Activated CD8-positive, alpha-beta memory T cell treated with anti-CD3 and anti-CD28 coated beads, Interleukin-2, amount 50 U/mL, for 4 hours (primary cell): ENCODE measurements around the gene ACACB.

Source experiments
- DNase-seq: peaks from one replicate; pipeline ENCODE4 v3.0.0-alpha.2; 2020

Gene ACACB

GRCh38 chr12:109286652-109287051 is 170.3 kb downstream of the ACACB start:
- DNase-seq, result no peak

- DNase-seq, result no peak
Observed at GRCh38 chr12:109287181-109287580, 170.8 kb downstream of the ACACB start.

DNA sequence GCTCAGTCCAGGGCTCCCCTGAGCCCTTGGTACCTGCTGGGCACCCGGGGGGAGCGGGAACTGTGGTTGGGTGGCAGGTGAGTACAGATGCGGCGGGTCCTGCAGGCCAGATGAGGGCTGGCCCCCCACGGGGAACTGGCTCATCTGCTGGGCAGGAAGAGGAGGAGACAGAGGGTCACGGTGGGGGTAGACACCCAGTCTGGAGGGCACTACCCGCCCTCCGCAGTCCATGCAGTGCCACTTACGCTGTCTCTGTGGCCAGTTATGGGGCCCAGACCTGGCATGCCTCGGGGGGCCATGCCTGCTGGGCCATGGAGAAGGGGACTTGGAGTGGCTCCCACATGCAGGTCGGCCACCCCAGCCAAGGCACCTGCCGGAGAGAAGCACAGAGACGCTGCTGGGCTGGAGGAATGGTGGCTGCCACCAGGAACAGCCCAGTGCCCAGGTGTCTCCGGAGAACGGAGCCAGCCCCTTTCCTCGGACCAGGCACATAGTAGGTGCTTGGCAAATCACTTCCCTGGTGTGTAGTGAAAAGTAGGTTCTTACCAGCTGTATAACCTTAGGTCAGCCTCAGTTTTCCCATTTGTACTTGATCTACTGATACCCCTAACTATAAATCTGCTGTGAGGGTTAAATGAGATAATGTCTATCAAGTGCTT is 171.6 kb downstream of the ACACB start:
- DNase-seq, result no peak

DNA sequence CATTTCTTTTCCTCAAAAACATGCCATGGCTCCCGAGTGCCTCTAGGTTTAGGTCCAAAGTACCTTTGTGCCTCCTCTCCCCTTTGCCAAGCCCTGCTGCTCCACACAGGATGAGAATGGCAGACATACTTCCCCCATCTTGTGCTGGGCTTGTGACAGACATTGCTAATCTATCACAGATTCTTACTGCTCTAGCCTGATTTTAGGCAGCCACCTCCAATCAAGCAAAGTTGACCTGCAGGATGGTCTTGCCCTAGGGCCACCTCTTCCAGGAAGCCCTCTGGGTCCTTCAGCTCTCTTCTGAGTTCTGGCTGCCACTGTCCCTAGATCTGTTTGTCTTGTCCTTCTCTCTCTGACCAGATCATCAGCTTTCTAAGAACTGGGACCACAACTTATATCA is 172.2 kb downstream of the ACACB start:
- DNase-seq, result no peak

DNA sequence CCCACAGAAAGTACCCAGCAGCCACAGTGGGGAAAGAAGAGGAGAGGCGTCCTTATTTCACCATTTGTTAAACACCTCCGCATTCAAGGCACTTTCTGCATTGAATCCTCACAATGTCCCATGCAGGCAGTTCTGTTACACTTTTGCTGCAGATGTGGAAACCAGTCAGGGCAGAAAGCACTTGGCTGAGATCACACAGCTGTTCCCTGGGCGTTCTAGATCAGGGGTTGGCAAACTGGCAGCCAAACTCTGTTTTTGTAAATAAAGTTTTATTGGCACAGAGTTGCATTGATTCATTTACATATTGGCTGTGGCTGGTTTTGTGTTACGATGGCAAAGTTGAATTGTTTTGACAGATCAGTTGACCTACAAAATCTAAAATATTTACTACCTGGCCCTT is 172.6 kb downstream of the ACACB start:
- DNase-seq, result no peak

DNA sequence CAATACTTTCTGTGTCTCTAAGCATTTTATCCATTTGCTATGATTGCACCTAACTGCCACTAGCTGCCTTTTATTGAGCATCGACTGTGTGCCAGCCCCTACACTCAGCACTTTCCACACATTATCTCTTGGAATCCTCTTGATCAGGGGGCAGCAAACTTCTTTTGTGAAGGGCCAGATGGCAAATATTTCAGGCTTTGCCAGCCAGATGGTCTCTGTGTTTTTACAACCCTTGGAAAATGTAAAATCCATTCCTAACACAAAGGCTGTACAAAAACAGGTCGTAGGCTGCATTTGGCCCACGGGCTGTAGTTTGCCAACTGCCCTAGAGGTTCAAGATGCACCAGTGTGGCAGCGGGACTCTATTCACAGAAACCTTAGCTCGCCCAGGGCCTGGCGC is 173.2 kb downstream of the ACACB start:
- no peak for DNase-seq

- DNase-seq, result no peak
Observed at GRCh38 chr12:109290061-109290460, 173.7 kb downstream of the ACACB start.

DNA sequence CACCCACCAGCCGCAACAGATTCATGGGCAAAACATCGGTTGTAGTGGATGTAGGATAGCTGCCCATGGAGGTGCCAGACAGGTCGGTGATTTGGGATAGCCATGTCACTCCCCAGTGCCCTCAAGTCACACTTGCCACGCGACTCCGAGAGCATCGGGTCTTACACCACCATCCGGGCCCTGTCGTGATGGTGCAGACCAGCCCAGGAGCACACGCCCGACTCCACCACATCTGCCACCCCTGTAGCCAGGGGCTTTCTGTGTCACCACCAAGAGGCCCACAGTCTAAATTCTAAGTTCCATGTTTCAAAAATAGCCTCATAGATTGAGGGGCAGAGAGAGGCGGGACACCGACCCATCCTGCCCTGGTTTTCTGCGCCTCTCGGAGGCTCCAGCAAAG is 174.7 kb downstream of the ACACB start:
- DNase-seq, result no peak

- no peak for DNase-seq
Observed at GRCh38 chr12:109291521-109292341, 175.3 kb downstream of the ACACB start.

- DNase-seq, result no peak
Observed at GRCh38 chr12:109292342-109292711, 175.9 kb downstream of the ACACB start.

DNA sequence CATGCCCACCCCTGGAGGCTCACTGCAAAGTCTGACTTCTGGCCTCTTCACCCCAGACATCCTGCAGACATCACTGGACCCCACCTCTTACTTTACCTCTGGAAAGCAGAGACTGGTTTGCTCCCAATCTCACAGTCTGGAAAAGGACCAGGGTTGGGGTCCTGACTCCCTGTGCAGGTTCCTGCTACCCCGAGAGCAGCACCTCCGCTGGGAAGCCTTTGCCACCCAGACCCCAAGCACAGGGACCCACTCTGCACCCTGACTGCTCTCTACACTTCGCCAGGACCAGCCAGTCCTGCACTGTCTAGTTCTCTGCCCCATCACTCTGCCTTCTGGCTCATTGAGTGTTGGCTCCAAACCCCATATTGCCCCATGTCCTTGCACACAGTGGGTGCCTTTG is 176.7 kb downstream of the ACACB start:
- DNase-seq, result no peak

GRCh38 chr12:109294286-109294796 is 178.0 kb downstream of the ACACB start:
- DNase-seq, result no peak

DNA sequence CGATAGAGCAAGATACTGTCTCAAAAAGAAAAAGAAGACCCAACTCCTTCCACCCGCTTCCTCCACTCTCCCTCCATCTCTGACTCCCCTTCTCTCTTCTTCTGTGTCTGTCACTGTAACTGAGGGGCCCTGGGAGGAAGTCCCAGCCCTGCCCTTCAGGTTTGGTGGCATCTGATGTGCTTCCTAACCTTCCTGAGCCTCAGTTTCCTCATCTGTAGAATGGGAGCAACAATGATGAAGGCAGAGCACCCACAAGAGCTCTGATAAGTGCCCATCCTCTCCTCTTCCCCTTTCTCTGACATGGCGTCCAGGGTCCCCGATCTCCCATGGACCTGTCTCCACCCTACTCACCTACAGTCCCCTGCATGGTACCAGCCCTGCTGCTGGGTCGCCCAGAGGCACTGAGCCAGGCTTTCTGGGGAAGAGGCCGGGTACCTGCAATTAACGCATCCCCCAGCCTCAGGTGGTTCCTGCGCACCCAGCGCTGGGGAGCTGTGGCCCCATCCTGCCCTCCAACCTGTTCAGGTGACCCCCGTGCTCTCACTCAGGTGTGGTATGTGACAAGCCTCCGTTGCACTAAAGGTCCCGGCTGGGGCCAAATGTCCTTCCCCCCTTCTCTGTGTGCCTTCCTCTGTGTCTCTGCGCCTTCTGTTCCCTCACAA is 179.5 kb downstream of the ACACB start:
- no peak for DNase-seq

DNA sequence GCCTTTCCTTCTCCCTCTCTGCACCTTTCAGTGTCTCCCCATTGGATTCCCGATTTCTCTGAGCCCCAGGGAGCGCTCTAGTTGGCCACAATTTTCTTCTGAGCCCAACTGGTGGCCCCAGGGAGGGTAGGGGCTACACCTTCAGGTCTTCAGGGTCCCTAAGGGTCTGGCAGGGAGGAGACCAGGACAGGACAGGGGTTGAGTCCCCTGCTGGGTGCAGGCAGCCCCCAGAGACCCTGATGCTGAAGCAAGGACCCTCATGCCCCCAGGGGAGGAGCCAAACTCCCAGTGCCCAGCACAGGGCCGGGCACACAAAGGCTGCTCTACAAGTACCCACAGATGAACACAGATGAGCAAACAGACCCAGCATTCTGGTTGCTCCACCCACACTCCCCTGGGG is 180.0 kb downstream of the ACACB start:
- DNase-seq, result no peak

DNA sequence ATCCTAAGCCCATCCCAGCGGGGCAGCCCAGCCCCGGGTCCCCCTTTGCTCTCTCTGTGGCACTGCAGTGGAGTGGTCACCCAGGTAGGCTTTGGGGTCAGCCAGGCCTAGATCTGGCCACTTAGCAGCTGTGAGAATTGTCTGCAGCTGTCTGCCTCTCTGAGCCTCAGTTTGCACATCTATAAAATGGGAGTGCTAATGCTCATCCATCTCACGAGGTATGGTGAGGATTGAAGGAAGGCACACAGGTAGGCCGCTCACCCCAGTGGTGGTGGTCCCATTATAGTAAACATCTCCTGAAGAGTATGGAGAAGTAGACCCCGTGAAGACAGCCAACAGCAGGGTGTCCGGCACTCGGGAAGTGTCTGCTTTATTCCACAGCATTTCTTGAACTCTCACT is 183.5 kb downstream of the ACACB start:
- DNase-seq, result no peak

- no peak for DNase-seq
Observed at GRCh38 chr12:109301643-109302168, 185.3 kb downstream of the ACACB start.

GRCh38 chr12:109302358-109302757 is 186.0 kb downstream of the ACACB start:
- no peak for DNase-seq

- DNase-seq, result no peak
Observed at GRCh38 chr12:109302770-109303169, 186.4 kb downstream of the ACACB start.

DNA sequence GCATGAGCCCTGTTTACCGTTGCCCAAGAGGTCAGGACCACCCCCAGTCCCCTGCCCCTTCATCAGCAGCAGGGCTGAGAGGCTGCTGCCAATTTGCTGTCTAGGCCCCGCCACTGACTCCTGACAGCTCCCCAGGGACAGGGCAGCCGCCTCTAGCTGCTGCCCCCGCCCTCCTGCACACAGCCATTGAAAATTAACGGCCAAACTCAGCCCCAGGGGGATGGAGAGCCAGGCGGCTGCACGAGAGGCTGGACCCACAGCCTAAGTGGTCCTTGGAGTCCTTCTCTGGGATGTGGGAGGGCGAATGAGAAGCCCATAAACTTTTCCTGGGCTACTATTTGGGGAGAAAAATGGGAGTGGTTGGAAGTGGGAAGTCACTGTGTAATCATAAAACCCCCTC is 188.1 kb downstream of the ACACB start:
- DNase-seq, result no peak

DNA sequence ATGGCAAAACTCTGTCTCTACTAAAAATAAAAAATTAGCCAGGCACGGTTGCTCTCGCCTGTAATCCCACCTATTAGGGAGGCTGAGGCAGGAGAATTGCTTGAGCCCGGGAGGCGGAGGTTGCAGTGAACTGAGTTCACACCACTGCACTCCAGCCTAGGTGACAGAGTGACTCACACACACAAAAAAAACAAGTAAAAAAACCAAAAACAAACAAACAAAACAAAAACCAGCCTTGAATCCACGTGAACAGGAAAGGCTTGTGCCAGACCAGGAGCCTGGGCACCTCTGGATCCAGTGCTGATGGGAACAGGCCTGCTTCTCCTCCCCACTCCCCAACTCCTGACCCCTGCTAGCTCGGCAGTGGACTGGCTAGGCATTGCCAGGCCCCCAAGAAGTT is 189.2 kb downstream of the ACACB start:
- DNase-seq, result no peak

DNA sequence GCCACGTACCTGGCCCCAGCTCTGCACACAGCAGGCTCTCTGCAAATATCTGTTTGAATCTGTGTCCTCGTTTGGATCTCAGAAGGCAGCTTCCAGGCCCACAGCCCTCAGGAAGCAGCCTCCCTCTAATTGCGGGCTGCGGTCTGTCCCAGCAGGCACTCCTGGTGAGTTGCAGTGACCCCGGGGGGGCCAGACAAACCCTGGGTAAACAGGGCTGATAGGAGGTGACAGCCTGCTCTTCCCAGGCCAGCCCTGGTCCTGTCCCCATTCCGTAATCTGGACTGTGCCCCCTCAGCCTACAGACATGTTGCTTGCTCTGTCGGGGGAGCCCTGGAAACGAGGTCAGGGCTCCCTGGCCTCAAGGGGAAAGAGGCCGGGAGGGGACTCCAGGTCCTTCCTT is 190.7 kb downstream of the ACACB start:
- no peak for DNase-seq

DNA sequence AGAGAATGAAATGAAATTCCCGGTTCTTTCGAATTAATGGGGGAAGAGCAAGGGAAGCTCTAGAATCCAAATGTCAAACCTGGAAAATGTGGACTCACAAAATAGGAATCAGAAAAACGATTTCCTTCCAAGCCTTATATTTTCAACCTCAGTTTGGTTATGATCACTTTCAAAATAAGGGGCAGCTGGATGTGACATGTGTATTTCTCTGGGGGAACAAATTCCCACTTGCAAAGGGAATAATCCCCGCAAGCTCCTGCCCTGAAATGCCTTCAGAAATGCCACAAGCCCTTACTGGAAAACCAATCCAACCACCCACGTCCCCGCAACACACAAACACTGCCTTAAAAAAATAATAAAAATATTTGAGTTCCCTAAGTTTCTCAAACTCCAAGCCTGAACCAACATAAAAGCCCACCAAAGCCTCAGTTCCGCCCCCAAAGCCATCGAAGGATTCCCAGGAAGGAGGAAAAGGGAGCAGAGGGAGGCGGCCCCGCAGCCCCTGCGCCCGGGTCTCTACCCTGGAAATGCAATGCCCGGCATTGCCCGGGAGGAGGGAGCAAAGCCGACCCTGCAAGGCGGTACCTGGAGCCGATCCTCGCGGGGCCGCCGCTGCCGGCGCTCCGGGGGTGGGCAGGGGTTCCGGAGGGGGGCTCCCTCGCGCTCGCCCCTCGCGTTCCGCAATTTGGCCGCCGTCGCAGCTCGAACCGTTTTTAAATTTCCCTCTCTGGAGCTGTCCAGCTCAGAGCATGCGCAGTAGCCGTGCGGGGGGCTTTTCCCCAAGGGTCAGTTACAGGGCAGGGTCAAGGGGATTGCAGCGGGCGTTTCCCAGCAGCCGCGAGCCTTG is 192.4 kb downstream of the ACACB start, which contains the start of gene FOXN4:
Gene FOXN4, minus strand, starts transcription at position 751 of the 847 bp plus-strand sequence. CDS start 963 bp downstream, outside the sequence.
- no peak for DNase-seq
